Measurements from ENCODE around the gene CTNND1.
"Not testable (repeated sequence)": the region's sequence is repeated elsewhere in the genome, so short reads cannot be mapped to it uniquely, and the experiment has no call there.

Gene CTNND1

GRCh38 chr11:57792870-57793269 is 31.3 kb downstream of the CTNND1 start:
- no peak for DNase-seq (ENCODE audit: low read depth)

- DNase-seq (ENCODE audit: low read depth), result no peak
Measured at GRCh38 chr11:57793351-57794115, 31.9 kb downstream of the CTNND1 start.

GRCh38 chr11:57798905-57799559 is 37.4 kb downstream of the CTNND1 start:
- DNase-seq (ENCODE audit: low read depth), result no peak

GRCh38 chr11:57800444-57801182 is 39.0 kb downstream of the CTNND1 start:
- DNase-seq (ENCODE audit: low read depth), result no peak

- no peak for DNase-seq (ENCODE audit: low read depth)
Measured at GRCh38 chr11:57801183-57801485, 39.5 kb downstream of the CTNND1 start.

GRCh38 chr11:57802411-57802810 is 40.8 kb downstream of the CTNND1 start:
- no peak for DNase-seq (ENCODE audit: low read depth)

GRCh38 chr11:57804466-57804865 is 42.9 kb downstream of the CTNND1 start:
- DNase-seq (ENCODE audit: low read depth), result no peak

GRCh38 chr11:57805780-57806179 is 44.2 kb downstream of the CTNND1 start:
- DNase-seq (ENCODE audit: low read depth), result no peak

- DNase-seq (ENCODE audit: low read depth), result no peak
Measured at GRCh38 chr11:57812634-57813033, 51.0 kb downstream of the CTNND1 start.

- no peak for DNase-seq (ENCODE audit: low read depth)
Measured at GRCh38 chr11:57815476-57815875, 53.9 kb downstream of the CTNND1 start.

- no peak for DNase-seq (ENCODE audit: low read depth)
Measured at GRCh38 chr11:57815877-57816276, 54.3 kb downstream of the CTNND1 start.

GRCh38 chr11:57818812-57819211 is 57.2 kb downstream of the CTNND1 start:
- no peak for DNase-seq (ENCODE audit: low read depth)

GRCh38 chr11:57819252-57819979 is 57.8 kb downstream of the CTNND1 start:
- no peak for DNase-seq (ENCODE audit: low read depth)

- no peak for DNase-seq (ENCODE audit: low read depth)
Measured at GRCh38 chr11:57823859-57824258, 62.3 kb downstream of the CTNND1 start.

GRCh38 chr11:57834852-57835251 is 73.2 kb downstream of the CTNND1 start:
- no peak for DNase-seq (ENCODE audit: low read depth)

GRCh38 chr11:57838609-57839008 is 77.0 kb downstream of the CTNND1 start:
- not testable (repeated sequence) for DNase-seq (ENCODE audit: low read depth)

- no peak for DNase-seq (ENCODE audit: low read depth)
Measured at GRCh38 chr11:57842873-57843272, 81.3 kb downstream of the CTNND1 start.

- DNase-seq (ENCODE audit: low read depth), result no peak
Measured at GRCh38 chr11:57867966-57868365, 106.4 kb downstream of the CTNND1 start.

GRCh38 chr11:57868491-57868890 is 106.9 kb downstream of the CTNND1 start:
- DNase-seq (ENCODE audit: low read depth), result no peak

Data from T follicular helper cell (primary cell).